OCI-LY1 (cell line): ENCODE measurements around the gene DIP2C.

Experiments
- H2AFZ ChIP-seq: fragments of 200-600 bp; sonication (generic), shearing (Covaris generic); 2 replicates; pipeline ENCODE4 v1.6.0; 2014; ENCODE audit warnings: antibody characterized with exemption, mild to moderate bottlenecking, low read length
- H3F3A ChIP-seq: fragments of 200-600 bp; sonication (generic), shearing (Covaris generic); 2 replicates; pipeline ENCODE4 v1.6.0; 2014; ENCODE audit warnings: mild to moderate bottlenecking, antibody characterized with exemption, low read length, moderate library complexity; ENCODE audit not compliant: insufficient read depth
- H3K27ac ChIP-seq: fragments of 200-600 bp; sonication (generic); 2 replicates; pipeline ENCODE4 v1.5.1; 2014; ENCODE audit warnings: low read length, mixed run types, mild to moderate bottlenecking, low read depth; ENCODE audit not compliant: poor library complexity, severe bottlenecking
- H3K27me3 ChIP-seq: fragments of 200-600 bp; sonication (generic); 2 replicates; pipeline ENCODE4 v1.6.0; 2014; ENCODE audit warnings: antibody characterized with exemption, mild to moderate bottlenecking, low read length, moderate library complexity; ENCODE audit not compliant: insufficient read depth
- H3K36me3 ChIP-seq: fragments of 200-600 bp; sonication (generic); 2 replicates; pipeline ENCODE4 v1.6.1; 2014; ENCODE audit warnings: mild to moderate bottlenecking, antibody characterized with exemption, low read length, moderate library complexity, mixed read lengths; ENCODE audit not compliant: insufficient read depth
- H3K4me1 ChIP-seq: fragments of 200-600 bp; sonication (generic); 2 replicates; pipeline ENCODE4 v1.5.1; 2014; ENCODE audit warnings: mild to moderate bottlenecking, low read length, moderate library complexity; ENCODE audit not compliant: insufficient read depth, severe bottlenecking
- H3K4me2 ChIP-seq: fragments of 200-600 bp; sonication (generic), shearing (Covaris generic); 2 replicates; pipeline ENCODE4 v1.6.1; 2014; ENCODE audit warnings: low read length
- H3K4me3 ChIP-seq: fragments of 200-600 bp; sonication (generic); 2 replicates; pipeline ENCODE4 v1.5.1; 2014; ENCODE audit warnings: low read length, low read depth, mild to moderate bottlenecking, mixed read lengths; ENCODE audit not compliant: poor library complexity, severe bottlenecking
- H3K79me2 ChIP-seq: fragments of 200-600 bp; shearing (Covaris generic); 2 replicates; pipeline ENCODE4 v1.6.1; 2016; ENCODE audit warnings: mixed run types, low read length, mixed read lengths; ENCODE audit not compliant: insufficient read depth
- H3K9ac ChIP-seq: fragments of 200-600 bp; sonication (generic), shearing (Covaris generic); 2 replicates; pipeline ENCODE4 v1.6.1; 2014; ENCODE audit warnings: mild to moderate bottlenecking, low read length, mixed read lengths
- H3K9me2 ChIP-seq: fragments of 200-600 bp; sonication (generic), shearing (Covaris generic); 2 replicates; pipeline ENCODE4 v1.6.1; 2014; ENCODE audit warnings: low read depth, mild to moderate bottlenecking, low read length, mixed read lengths
- H3K9me3 ChIP-seq: fragments of 200-600 bp; shearing (Covaris generic); 2 replicates; pipeline ENCODE4 v1.6.1; 2014; ENCODE audit warnings: low read length, mixed read lengths
- H4K20me1 ChIP-seq: fragments of 200-600 bp; sonication (generic), shearing (Covaris generic); 2 replicates; pipeline ENCODE4 v1.6.0; 2016; ENCODE audit warnings: mild to moderate bottlenecking, low read length; ENCODE audit not compliant: insufficient read depth
- EZH2 ChIP-seq: fragments of 200-600 bp; sonication (generic), shearing (Covaris generic); IDR thresholded peaks from 2 replicates; pipeline ENCODE4 v1.8.0; 2017; ENCODE audit warnings: borderline replicate concordance, mixed run types, mild to moderate bottlenecking, antibody characterized with exemption, low read length, moderate library complexity, mixed read lengths
- TF ChIP-seq, protein P1 (sequence below): fragments of 200-600 bp; sonication (generic), shearing (Covaris generic); IDR thresholded peaks from 2 replicates; pipeline ENCODE4 v1.5.1; 2017; ENCODE audit warnings: mild to moderate bottlenecking, antibody characterized with exemption, low read length, moderate library complexity, mixed read lengths

DIP2C gene

DNA sequence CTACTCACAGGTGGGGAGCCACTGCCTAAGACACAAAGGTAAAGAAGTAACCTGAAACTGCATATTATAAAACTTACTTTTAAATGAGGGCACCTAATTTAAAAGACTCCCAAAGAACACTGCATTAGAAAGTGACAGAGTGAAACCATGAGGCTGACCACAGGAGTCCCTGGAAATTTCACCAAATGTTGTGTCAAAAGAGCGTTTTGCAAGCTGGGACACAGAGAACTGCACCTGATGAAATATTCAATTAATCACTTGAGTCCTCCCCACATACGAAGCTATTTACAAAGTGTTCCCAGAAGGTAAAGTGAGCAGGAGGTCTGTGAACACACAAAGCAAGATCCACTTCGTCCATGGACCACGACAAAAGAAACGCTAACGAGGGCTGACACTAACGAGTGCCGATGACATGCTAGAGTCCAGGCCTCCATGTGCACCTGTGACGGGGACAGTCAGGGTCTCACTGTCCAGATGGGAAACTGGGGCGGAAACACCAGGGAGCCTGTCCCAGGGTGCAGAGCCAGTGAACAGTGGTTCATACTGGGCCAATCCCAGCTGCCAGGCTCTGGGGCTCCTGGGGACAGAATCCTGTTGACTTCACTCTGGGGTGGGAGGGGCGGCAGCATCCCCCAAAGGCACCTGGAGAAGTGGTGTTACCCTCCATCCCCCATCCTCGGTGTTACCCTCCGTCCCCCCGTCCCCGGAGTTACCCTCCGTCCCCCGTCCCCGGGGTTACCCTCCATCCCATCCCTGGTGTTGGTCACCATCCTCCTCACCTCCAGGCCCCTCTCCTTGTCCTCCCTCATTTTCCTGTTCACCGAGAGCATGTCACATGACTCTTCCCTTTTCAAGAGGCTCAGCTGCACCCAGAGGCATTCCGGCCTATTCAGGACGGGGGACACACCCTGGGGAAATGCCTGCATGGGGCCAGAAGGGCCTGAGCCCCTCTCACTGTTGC, 63.4 kb downstream of the DIP2C start:
- no peak overlapping the region for H3K4me2 ChIP-seq
- H3K27ac ChIP-seq = no peak overlapping the region
- peaks cover 13% of the 10 kb centered on the region; the same call in 1 of the 2 replicates for H3K36me3 ChIP-seq
- H4K20me1 ChIP-seq = no peaks in the 10 kb centered on the region
- H3K4me1 ChIP-seq = peaks cover 61% of the 10 kb centered on the region
- H3K9me2 ChIP-seq = no peaks in the 10 kb centered on the region
- no peaks in the 10 kb centered on the region for H3F3A ChIP-seq
- H2AFZ ChIP-seq = no peak overlapping the region
- no peaks in the 10 kb centered on the region; the same call in 1 of the 2 replicates for H3K27me3 ChIP-seq
- H3K4me3 ChIP-seq = no peak overlapping the region
- H3K79me2 ChIP-seq = no peaks in the 10 kb centered on the region
- no peak overlapping the region for H3K9ac ChIP-seq
- H3K9me3 ChIP-seq = no peaks in the 10 kb centered on the region
- TF ChIP-seq, protein P1, sequence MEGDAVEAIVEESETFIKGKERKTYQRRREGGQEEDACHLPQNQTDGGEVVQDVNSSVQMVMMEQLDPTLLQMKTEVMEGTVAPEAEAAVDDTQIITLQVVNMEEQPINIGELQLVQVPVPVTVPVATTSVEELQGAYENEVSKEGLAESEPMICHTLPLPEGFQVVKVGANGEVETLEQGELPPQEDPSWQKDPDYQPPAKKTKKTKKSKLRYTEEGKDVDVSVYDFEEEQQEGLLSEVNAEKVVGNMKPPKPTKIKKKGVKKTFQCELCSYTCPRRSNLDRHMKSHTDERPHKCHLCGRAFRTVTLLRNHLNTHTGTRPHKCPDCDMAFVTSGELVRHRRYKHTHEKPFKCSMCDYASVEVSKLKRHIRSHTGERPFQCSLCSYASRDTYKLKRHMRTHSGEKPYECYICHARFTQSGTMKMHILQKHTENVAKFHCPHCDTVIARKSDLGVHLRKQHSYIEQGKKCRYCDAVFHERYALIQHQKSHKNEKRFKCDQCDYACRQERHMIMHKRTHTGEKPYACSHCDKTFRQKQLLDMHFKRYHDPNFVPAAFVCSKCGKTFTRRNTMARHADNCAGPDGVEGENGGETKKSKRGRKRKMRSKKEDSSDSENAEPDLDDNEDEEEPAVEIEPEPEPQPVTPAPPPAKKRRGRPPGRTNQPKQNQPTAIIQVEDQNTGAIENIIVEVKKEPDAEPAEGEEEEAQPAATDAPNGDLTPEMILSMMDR = no peak
- no peak for TF ChIP-seq EZH2

DNA sequence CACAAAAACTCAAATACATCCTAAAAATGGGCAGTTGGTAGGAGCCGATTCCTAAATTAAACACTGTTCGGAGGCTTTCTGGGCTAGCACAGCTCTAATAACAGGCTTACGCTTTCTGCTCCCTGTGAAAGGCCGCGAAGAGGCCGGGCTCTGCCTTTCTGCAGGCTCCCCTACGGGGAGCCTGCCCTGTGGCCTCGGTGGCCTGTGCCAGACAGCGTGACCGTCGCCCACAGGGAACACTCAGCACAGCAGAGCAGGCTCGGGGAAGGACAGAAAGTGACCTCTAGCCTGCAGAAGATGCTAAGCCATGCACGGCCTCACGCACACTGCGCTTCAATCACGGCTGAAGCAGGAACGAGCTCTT, 64.2 kb downstream of the DIP2C start:
- no peaks in the 10 kb centered on the region for H4K20me1 ChIP-seq
- no peaks in the 10 kb centered on the region for H3K79me2 ChIP-seq
- H3K27me3 ChIP-seq = no peaks in the 10 kb centered on the region; the same call in 1 of the 2 replicates
- H3K4me2 ChIP-seq = no peak overlapping the region
- TF ChIP-seq, protein P1 = no peak
- no peak for TF ChIP-seq EZH2
- no peak overlapping the region for H3K27ac ChIP-seq
- no peaks in the 10 kb centered on the region for H3K9me2 ChIP-seq
- H3K9ac ChIP-seq = no peak overlapping the region
- no peaks in the 10 kb centered on the region for H3F3A ChIP-seq
- no peaks in the 10 kb centered on the region for H3K9me3 ChIP-seq
- H3K4me1 ChIP-seq = peaks cover 63% of the 10 kb centered on the region
- H3K4me3 ChIP-seq = no peak overlapping the region
- H3K36me3 ChIP-seq = peaks cover 6% of the 10 kb centered on the region; the same call in 1 of the 2 replicates
- no peak overlapping the region for H2AFZ ChIP-seq

DNA sequence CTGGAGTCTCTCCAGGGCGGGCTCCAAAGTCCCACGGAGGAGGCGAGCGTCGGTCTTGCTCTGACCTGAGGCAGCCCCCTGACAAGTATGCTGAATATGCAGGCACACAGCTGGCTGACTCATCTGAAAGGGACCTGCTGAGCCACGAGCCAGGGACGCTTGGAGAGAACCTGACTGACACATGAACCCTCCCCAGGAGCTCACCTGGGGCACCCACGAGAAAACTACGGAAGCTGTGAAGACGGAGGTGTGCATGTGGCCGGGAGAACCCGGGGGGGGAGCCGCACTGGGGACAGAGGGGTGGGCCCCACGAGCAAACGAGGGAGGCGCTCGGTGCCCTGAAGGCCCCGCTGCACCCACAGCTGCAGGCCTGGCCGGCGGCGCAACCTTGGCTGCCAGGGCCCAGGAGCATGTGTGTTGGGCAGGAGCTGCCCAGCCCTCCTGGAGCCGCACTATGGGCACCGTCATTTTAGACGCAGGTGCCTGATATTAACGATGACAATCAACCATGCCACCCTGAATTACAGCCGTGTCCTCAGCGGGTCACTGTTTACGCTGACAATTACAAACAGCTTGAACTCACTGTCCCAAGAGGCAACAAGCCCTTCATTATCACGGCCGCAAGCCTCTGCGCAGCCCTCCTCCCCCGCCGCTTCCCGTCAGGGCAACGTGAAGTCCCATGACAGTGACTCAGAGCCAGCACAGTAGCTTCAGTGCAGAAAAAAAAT, 64.7 kb downstream of the DIP2C start:
- H4K20me1 ChIP-seq = no peaks in the 10 kb centered on the region
- no peaks in the 10 kb centered on the region for H3K9me2 ChIP-seq
- H2AFZ ChIP-seq = no peak overlapping the region
- peaks cover 63% of the 10 kb centered on the region for H3K4me1 ChIP-seq
- no peaks in the 10 kb centered on the region for H3K9me3 ChIP-seq
- TF ChIP-seq, protein P1 = no peak
- H3K9ac ChIP-seq = no peak overlapping the region
- H3K27ac ChIP-seq = no peak overlapping the region
- H3F3A ChIP-seq = no peaks in the 10 kb centered on the region
- H3K36me3 ChIP-seq = peaks cover 1% of the 10 kb centered on the region; the same call in 1 of the 2 replicates
- no peak overlapping the region for H3K4me3 ChIP-seq
- no peaks in the 10 kb centered on the region for H3K79me2 ChIP-seq
- no peaks in the 10 kb centered on the region; the same call in 1 of the 2 replicates for H3K27me3 ChIP-seq
- H3K4me2 ChIP-seq = no peak overlapping the region
